Panc1 (cell line): ENCODE measurements around the gene SLC22A2. TPM values are rescaled to one million over a fixed set of nuclear protein-coding genes. Genes with fewer than 3 reads are reported as not detected.

Experiments used
- ATAC-seq: fragments of 200-7000 bp; cut with Tn5 transposase; 2 replicates; pipeline ENCODE4 v1.9.1; 2020; ENCODE audit warnings: mild to moderate bottlenecking, moderate library complexity
- BruUV-seq: library from RNA; stranded (reverse); fragments of 400-500 nt; replicated peaks from 2 replicates; lab custom pipeline; 2021; lab: Mats Ljungman, UMichigan
- CTCF ChIA-PET: fragments of 300-600 bp; sonication (Branson Sonifier 250); formaldehyde crosslinking; loops from one replicate; lab custom pipeline; 2022; ENCODE audit warnings: antibody characterized with exemption; lab: Charles Lee
- POLR2A ChIA-PET: fragments of 300-600 bp; sonication (Branson Sonifier 250); formaldehyde crosslinking; loops from one replicate; lab custom pipeline; 2022; ENCODE audit warnings: antibody characterized with exemption; lab: Charles Lee
- DNase-seq: peaks from one replicate; pipeline ENCODE4 v3.0.0-alpha.2; 2010; ENCODE audit warnings: low read depth, low spot score
- H3K27ac ChIP-seq: 2 replicates; pipeline ENCODE4 v1.5.1; 2011; ENCODE audit warnings: mild to moderate bottlenecking, low read length, inconsistent platforms
- H3K27me3 ChIP-seq: fragments of 200-500 bp; sonication (Bioruptor generic); 2 replicates; pipeline ENCODE4 v1.6.0; 2014; ENCODE audit warnings: low read length, inconsistent platforms; ENCODE audit not compliant: control insufficient read depth, insufficient read depth
- H3K36me3 ChIP-seq: fragments of 200-500 bp; sonication (Bioruptor generic); 2 replicates; pipeline ENCODE4 v1.5.1; 2014; ENCODE audit warnings: inconsistent platforms, mild to moderate bottlenecking, low read length, moderate library complexity; ENCODE audit not compliant: control insufficient read depth, insufficient read depth
- H3K4me1 ChIP-seq: 2 replicates; pipeline ENCODE4 v1.5.1; 2011; ENCODE audit warnings: inconsistent platforms, mild to moderate bottlenecking, low read length, moderate library complexity; ENCODE audit not compliant: control insufficient read depth, insufficient read depth
- H3K4me3 ChIP-seq, 2 experiments: 2 replicates each; pipeline ENCODE4 v1.5.1; 2011 to 2012; ENCODE audit warnings: low read depth in 2 of 2, low read length in 2 of 2, mild to moderate bottlenecking in 2 of 2, inconsistent platforms in 1 of 2, moderate library complexity in 1 of 2
- H3K9me3 ChIP-seq: fragments of 200-500 bp; sonication (Bioruptor generic); 2 replicates; pipeline ENCODE4 v1.5.1; 2014; ENCODE audit warnings: low read depth, mild to moderate bottlenecking, inconsistent platforms, low read length, moderate library complexity; ENCODE audit not compliant: control insufficient read depth, insufficient read depth
- CTCF ChIP-seq: fragments of 450-650 bp; IDR thresholded peaks from 2 replicates; pipeline ENCODE4 v1.5.1; 2017; ENCODE audit warnings: mild to moderate bottlenecking
- POLR2AphosphoS5 ChIP-seq: IDR thresholded peaks from 2 replicates; pipeline ENCODE4 v1.6.1; 2012; ENCODE audit warnings: mild to moderate bottlenecking, low read depth, low read length, moderate library complexity
- REST ChIP-seq, 2 experiments: IDR thresholded peaks; 2 replicates each; pipeline ENCODE4 v1.6.1; 2011 to 2012; ENCODE audit warnings: low read depth in 2 of 2, control low read depth in 1 of 2, low read length in 1 of 2, mild to moderate bottlenecking in 1 of 2, moderate library complexity in 1 of 2; ENCODE audit not compliant: insufficient read depth in 1 of 2
- SIN3A ChIP-seq: IDR thresholded peaks from 2 replicates; pipeline ENCODE4 v1.6.1; 2012; ENCODE audit warnings: low read depth, mild to moderate bottlenecking, low read length, moderate library complexity, borderline replicate concordance; ENCODE audit not compliant: insufficient read depth
- TCF7L2 ChIP-seq: IDR thresholded peaks from 2 replicates; pipeline ENCODE4 v1.6.1; 2011; ENCODE audit warnings: mild to moderate bottlenecking, low read depth, low read length, inconsistent platforms
- in situ Hi-C: cut with HindIII; loops from 2 replicates; pipeline ENCODE4 v1.10.0; 2016; ENCODE audit warnings: low sequenced_read_pairs, low pct_unique_long_range_greater_than_20kb
- intact Hi-C: fragments of 100-400 bp; cut with micrococcal nuclease; formaldehyde crosslinking; loops from one replicate; pipeline ENCODE4 v1.10.0; 2022; ENCODE audit not compliant: unreplicated experiment
- total RNA-seq: library from RNA; stranded (reverse); gene quantifications from one replicate; pipeline ENCODE4 v1.2.1, GENCODE V29; 2021; ENCODE audit not compliant: unreplicated experiment

Gene SLC22A2
- total RNA-seq, 1 experiment from 2014 or later = not detected

- ATAC-seq = no peak
- POLR2A ChIA-PET = no interaction called here
- intact Hi-C loops = no loop called here
Measured at GRCh38 chr6:160293844-160294243, 35.2 kb upstream of the SLC22A2 start.

GRCh38 chr6:160285541-160286105, 27.0 kb upstream of the SLC22A2 start:
- Histone ChIP-seq H3K27ac (no peak overlapping the region), H3K9me3 (no peaks in the 10 kb centered on the region), H3K4me1 (no peaks in the 10 kb centered on the region), H3K4me3 (no peak overlapping the region), H3K36me3 (no peaks in the 10 kb centered on the region; the same call in 1 of the 2 replicates), H3K27me3 (no peaks in the 10 kb centered on the region)
- TF ChIP-seq REST (IDR thresholded peaks at IDR 0.05; ENCODE audit: insufficient read depth in 1 of 2, low read depth in 2 of 2, low read length in 1 of 2) (no peak), POLR2AphosphoS5 (no peak), CTCF (no peak), TCF7L2 (no peak), SIN3A (no peak)
- in situ Hi-C loops = no loop called here
- ChIA-PET CTCF (no interaction called here), POLR2A (no interaction called here)
- intact Hi-C loops = no loop called here
- BruUV-seq = no TSS peak
- no peak for DNase-seq
- ATAC-seq = no peak

More at GRCh38 chr6:160293844-160294243, 35.2 kb upstream of the SLC22A2 start:
- Histone ChIP-seq H3K4me1 (no peaks in the 10 kb centered on the region), H3K4me3 (no peak overlapping the region), H3K9me3 (no peaks in the 10 kb centered on the region), H3K27ac (no peak overlapping the region), H3K27me3 (no peaks in the 10 kb centered on the region), H3K36me3 (no peaks in the 10 kb centered on the region)
- in situ Hi-C loops = no loop called here
- CTCF ChIA-PET = no interaction called here
- BruUV-seq = no TSS peak
- no peak for DNase-seq
- TF ChIP-seq POLR2AphosphoS5 (no peak), TCF7L2 (no peak), CTCF (no peak), SIN3A (no peak), REST (IDR thresholded peaks at IDR 0.05; ENCODE audit: insufficient read depth in 1 of 2, low read depth in 2 of 2, low read length in 1 of 2) (no peak)
